B cell (primary cell): Measurements from ENCODE around the gene GPR137. TPM values are rescaled to one million over a fixed set of nuclear protein-coding genes. Genes with fewer than 3 reads are reported as not detected.

Source experiments
- ATAC-seq: fragments of 200-7000 bp; cut with Tn5 transposase; one replicate; pipeline ENCODE4 v1.10.0; 2021; ENCODE audit warnings: low read depth, mild to moderate bottlenecking, moderate number of reproducible peaks, moderate library complexity
- CTCF ChIA-PET: fragments of 350-600 bp; sonication (Branson Sonifier 250); formaldehyde crosslinking; loops from one replicate; lab custom pipeline; 2021; ENCODE audit warnings: antibody characterized with exemption, inconsistent platforms; lab: Charles Lee
- POLR2A ChIA-PET: fragments of 350-600 bp; sonication (Branson Sonifier 250); formaldehyde crosslinking; loops from one replicate; lab custom pipeline; 2021; ENCODE audit warnings: antibody characterized with exemption; lab: Charles Lee
- DNase-seq: peaks from one replicate; pipeline ENCODE4 v3.0.0; 2013
- H2AFZ ChIP-seq: 2 replicates; pipeline ENCODE4 v1.6.1; 2012; ENCODE audit warnings: mild to moderate bottlenecking, low read depth, low read length; ENCODE audit not compliant: insufficient read depth, poor library complexity, severe bottlenecking
- H3K27ac ChIP-seq, 2 donors: 1 replicate in 1 of 2; 2 replicates in 1 of 2; pipeline ENCODE4 v1.5.1; 2012 to 2013; ENCODE audit warnings: low read length in 2 of 2, mild to moderate bottlenecking in 2 of 2, moderate library complexity in 1 of 2
- H3K27me3 ChIP-seq, 4 experiments: fragments of 200-600 bp in 1 of 4; sonication (generic) in 1 of 4; replicated peaks in 1 of 4; 1 replicate in 2 of 4; 2 replicates in 2 of 4; pipeline versions ENCODE4 v1.6.1 to v1.7.0; 2013 to 2016; ENCODE audit warnings: low read length in 3 of 4, mild to moderate bottlenecking in 2 of 4, mixed read lengths in 1 of 4, moderate library complexity in 1 of 4; ENCODE audit not compliant: insufficient read depth in 4 of 4, control insufficient read depth in 3 of 4; ENCODE audit errors: control extremely low read depth in 1 of 4
- H3K36me3 ChIP-seq, 2 experiments: replicated peaks in 1 of 2; 1 replicate in 1 of 2; 2 replicates in 1 of 2; pipeline versions ENCODE4 v1.6.1 to v1.7.1; 2013; ENCODE audit warnings: low read length in 1 of 2; ENCODE audit not compliant: insufficient read depth in 2 of 2, control insufficient read depth in 1 of 2; ENCODE audit errors: control extremely low read depth in 1 of 2, extremely low read depth in 1 of 2
- H3K4me1 ChIP-seq, 2 donors: fragments of 200-600 bp in 1 of 2; sonication (generic) in 1 of 2; 1 replicate in 1 of 2; 2 replicates in 1 of 2; pipeline versions ENCODE4 v1.5.1 to v1.6.1; 2013 to 2017; ENCODE audit warnings: low read length in 2 of 2; ENCODE audit not compliant: control insufficient read depth in 2 of 2, insufficient read depth in 2 of 2
- H3K4me2 ChIP-seq: replicated peaks from 2 replicates; pipeline ENCODE3; 2012; ENCODE audit warnings: mild to moderate bottlenecking, low read depth, low read length; ENCODE audit not compliant: poor library complexity, severe bottlenecking
- H3K4me3 ChIP-seq, 5 experiments: fragments of 200-600 bp in 1 of 5; sonication (generic) in 1 of 5; 1 replicate in 3 of 5; 2 replicates in 2 of 5; pipeline versions ENCODE4 v1.5.1 to v1.7.0; 2011 to 2016; ENCODE audit warnings: low read length in 4 of 5, mild to moderate bottlenecking in 4 of 5, low read depth in 2 of 5, control low read depth in 1 of 5, moderate library complexity in 1 of 5; ENCODE audit not compliant: insufficient read depth in 1 of 5; ENCODE audit errors: control extremely low read depth in 1 of 5, extremely low read depth in 1 of 5
- H3K79me2 ChIP-seq: fragments of 200-600 bp; sonication (generic); one replicate; pipeline ENCODE4 v1.6.0; 2016; ENCODE audit warnings: low read length; ENCODE audit not compliant: control insufficient read depth, insufficient read depth
- H3K9ac ChIP-seq: fragments of 200-600 bp; sonication (generic); 2 replicates; pipeline ENCODE4 v1.6.1; 2017; ENCODE audit warnings: mild to moderate bottlenecking, low read length, moderate library complexity
- H3K9me3 ChIP-seq, 3 donors: one replicate each; pipeline versions ENCODE4 v1.6.1 to v1.7.1; 2013; ENCODE audit warnings: low read length in 2 of 3; ENCODE audit not compliant: control insufficient read depth in 2 of 3, insufficient read depth in 1 of 3; ENCODE audit errors: control extremely low read depth in 1 of 3
- H4K20me1 ChIP-seq: 2 replicates; pipeline ENCODE4 v1.6.0; 2012; ENCODE audit warnings: mild to moderate bottlenecking, low read length; ENCODE audit not compliant: insufficient read depth, control insufficient read depth, poor library complexity, severe bottlenecking
- H3K27ac Mint-ChIP-seq: one replicate; pipeline ENCODE4 v1.8.0; 2021; ENCODE audit warnings: mixed read lengths
- H3K27me3 Mint-ChIP-seq: one replicate; pipeline ENCODE4 v1.8.0; 2021; ENCODE audit warnings: mixed read lengths
- H3K4me1 Mint-ChIP-seq: one replicate; pipeline ENCODE4 v1.8.0; 2021; ENCODE audit warnings: mixed read lengths
- H3K4me3 Mint-ChIP-seq: one replicate; pipeline ENCODE4 v1.8.0; 2021; ENCODE audit warnings: mixed read lengths
- H3K9me3 Mint-ChIP-seq: one replicate; pipeline ENCODE4 v1.8.0; 2022; ENCODE audit warnings: mixed read lengths; ENCODE audit not compliant: insufficient read depth
- CTCF ChIP-seq: fragments of 200-600 bp; IDR thresholded peaks from one replicate; pipeline ENCODE4 v1.8.0; 2022; ENCODE audit warnings: antibody characterized with exemption, mild to moderate bottlenecking
- EZH2 ChIP-seq: IDR thresholded peaks from 2 replicates; pipeline ENCODE4 v1.6.1; 2012; ENCODE audit warnings: borderline replicate concordance, low read depth, mild to moderate bottlenecking, moderate library complexity, low read length; ENCODE audit not compliant: insufficient read depth, poor library complexity, severe bottlenecking
- WGBS: methylation state at CpG from one replicate; pipeline ENCODE4 v1.1.5; 2013; ENCODE audit warnings: missing lambda C conversion rate; ENCODE audit not compliant: insufficient coverage; 5-methylcytosine and 5-hydroxymethylcytosine counted together
- intact Hi-C: fragments of 100-400 bp; cut with micrococcal nuclease; formaldehyde crosslinking; loops from one replicate; pipeline ENCODE4 v1.10.0; 2022
- polyA plus RNA-seq: library from polyadenylated mRNA; depleted of rRNA; stranded (reverse); fragments of >200 nt; gene quantifications from 2 replicates; pipeline ENCODE4 v1.2.3, GENCODE V29; 2012
- total RNA-seq, 2 donors: library from RNA; stranded (reverse); fragments of 120-200 nt in 1 of 2; gene quantifications; 1 replicate in 1 of 2; 2 replicates in 1 of 2; pipeline versions ENCODE4 v1.2.3 to v1.2.4, GENCODE V29; 2013 to 2022

Gene GPR137
- total and polyA plus RNA-seq, 2 donors (not counting 1 experiment from before 2014, with no cell fraction given): 49.9 to 66.1 TPM

GRCh38 chr11:64333556-64333955, 47.9 kb downstream of the GPR137 start:
- CTCF ChIA-PET: interaction anchor here (0.7 to 5.2 kb wide), 5 partner anchors 16 to 1557 kb away, joined by 4 to 47 read pairs (median 15); partner anchors contain the start of genes CATSPERZ, ESRRA, PRDX5 and TRMT112
- Histone ChIP-seq H3K27ac (no peak overlapping the region), H3K36me3 (peaks cover 0 to 10% of the 10 kb centered on the region in 2 experiments), H3K79me2 (peaks cover 18% of the 10 kb centered on the region), H3K4me2 (no peak overlapping the region), H3K27me3 (no peaks in the 10 kb centered on the region), H4K20me1 (no peaks in the 10 kb centered on the region), H3K9ac (no peak overlapping the region), H2AFZ (no peak overlapping the region), H3K4me1 (peaks cover 20 to 35% of the 10 kb centered on the region in 2 donors), H3K9me3 (no peaks in the 10 kb centered on the region), H3K4me3 (no peak overlapping the region)
- Mint-ChIP-seq H3K27me3 (no peaks in the 10 kb centered on the region), H3K4me3 (no peak overlapping the region), H3K9me3 (no peaks in the 10 kb centered on the region), H3K4me1 (peaks cover 42% of the 10 kb centered on the region), H3K27ac (no peak overlapping the region)
- intact Hi-C loops: no loop called here
- POLR2A ChIA-PET: interaction anchor here (0.6 to 3.0 kb wide), 2 partner anchors 16 to 361 kb away, joined by 3 to 24 read pairs; partner anchors contain the start of genes PRDX5 and TRMT112
- WGBS: 95% methylated on average over 7 of the region's 8 CpGs
- DNase-seq (no peak), ATAC-seq (no peak)
- TF ChIP-seq EZH2: no peak
- TF ChIP-seq CTCF: no peak
